AG08395 (cell line): ENCODE results near the gene DDR2.

ENCODE experiments used
- DNase-seq: peaks from one replicate; pipeline ENCODE4 v3.0.0; 2012; ENCODE audit warnings: mixed read lengths, low spot score

The DDR2 gene

DNA sequence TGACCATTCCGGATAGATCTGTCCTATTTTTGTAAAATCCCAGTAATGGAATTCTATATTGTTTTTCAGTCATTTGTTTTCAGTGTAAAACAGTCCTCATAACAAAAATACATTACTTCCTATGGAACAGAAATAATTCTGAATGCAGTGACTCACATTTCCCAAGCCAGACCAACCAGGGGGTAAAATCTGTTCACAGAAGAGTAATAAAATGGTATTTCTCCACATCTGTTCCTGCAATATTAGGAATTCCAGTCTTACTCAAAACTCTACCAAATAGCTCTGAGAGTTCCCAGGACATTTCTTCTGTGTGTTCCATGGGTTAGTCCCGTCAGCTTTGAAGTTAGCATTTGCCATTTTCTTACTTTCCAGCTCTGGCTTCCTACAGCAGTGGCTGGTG is 2.6 kb upstream of the DDR2 start:
- peak; percentile 55 for DNase-seq

DNA sequence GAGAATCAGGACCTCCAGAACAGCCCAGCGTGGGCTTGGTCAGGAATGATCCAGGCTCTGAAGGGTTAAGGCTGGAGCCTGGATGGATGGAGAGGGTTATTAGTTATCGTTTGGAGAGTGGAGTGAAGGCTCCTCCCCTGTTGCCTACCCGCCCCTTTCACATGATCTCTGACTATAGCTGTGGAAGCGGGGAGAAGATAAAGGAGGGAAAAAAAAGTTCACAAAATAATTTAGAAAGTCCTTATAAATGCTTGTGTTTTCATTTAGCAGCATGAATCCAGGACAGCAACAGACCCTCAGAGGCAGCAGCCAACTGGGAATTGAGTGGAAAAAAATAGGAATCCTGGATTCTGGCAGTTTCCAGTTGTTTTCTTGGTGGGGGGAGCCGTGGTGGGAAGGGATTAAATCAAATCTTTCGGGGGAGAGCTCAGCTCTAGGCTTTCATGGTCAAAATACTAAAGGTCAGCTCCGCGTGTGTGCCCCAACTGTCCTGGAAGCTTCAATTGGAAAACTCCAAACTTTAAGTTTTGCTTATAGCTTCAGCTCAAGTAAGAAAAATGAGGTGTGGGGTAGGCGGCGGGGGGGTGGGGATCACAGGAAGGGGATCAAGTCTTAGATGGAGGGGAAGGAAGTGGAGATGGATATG is 595 bp upstream of the DDR2 start:
- peak; percentile 60 for DNase-seq

DNA sequence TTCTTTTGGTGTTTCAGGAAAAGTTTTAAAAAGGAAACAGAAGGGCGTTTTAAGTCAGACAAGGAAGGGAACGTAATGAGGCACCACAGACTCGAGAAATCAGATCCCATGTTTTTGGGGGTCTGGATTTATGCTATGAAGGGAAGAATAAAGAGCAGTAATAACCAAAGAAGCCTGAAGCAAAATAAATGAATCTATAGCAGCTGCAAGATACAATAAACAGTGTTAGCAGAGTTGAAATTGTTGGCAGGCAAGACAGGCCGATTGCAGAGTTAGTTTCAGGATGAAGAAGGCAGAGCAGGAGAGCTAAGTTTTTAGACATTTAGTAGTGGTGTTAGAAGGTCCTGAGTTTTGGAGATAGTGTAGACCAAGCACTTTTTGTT is 425 bp downstream of the DDR2 start:
- DNase-seq = no peak

DNA sequence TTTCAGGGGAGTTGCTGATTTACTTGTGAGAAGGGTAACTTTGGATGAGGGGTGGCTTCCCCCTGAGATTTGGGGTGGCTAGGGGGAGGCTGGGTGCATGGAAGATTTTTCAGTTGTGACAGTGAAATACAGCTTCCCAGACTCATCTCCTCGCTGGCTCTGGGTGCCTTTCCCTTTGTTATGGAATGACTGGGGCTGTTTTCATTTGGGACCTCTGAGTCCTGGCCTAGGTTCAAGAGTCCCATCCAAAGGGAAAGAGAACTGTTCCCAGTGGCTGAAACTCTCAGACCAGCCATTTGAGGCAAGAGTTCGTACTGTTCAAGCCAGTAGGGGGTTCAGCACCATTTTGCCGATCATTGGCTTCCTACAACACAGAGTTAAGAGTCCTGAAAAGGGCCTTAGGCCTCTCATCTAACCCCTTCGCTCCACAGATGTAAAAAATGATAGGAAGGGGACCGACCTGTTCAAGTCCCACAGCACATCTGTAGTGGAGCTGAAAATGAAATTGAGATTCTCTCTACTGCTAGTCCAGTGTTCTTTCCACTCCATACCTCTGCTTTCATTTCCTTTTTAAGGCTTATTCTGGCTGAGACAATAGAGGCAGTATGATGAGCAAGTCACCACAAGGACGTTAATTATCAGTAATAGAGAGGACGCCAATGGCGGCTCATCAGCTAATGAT is 958 bp downstream of the DDR2 start:
- DNase-seq = peak; percentile 30

DNA sequence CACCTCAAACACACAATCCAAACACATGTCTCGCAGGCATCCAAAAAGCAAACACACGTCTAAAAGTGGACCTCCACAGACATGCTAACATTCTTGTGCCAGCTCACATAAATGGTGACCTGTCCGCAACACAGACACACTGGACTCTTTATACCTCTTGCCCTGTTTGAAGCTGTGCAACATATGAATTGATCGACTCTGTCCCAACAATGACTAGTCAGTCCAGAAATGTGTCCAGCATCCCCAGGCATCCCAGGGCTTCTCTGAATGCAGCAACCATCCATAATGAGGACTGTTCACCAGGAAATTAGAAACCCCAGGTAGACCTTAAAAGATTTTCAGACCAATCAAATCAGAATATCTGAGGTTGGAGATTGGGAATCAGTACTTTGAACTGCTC is 3.2 kb downstream of the DDR2 start:
- no peak for DNase-seq

DNA sequence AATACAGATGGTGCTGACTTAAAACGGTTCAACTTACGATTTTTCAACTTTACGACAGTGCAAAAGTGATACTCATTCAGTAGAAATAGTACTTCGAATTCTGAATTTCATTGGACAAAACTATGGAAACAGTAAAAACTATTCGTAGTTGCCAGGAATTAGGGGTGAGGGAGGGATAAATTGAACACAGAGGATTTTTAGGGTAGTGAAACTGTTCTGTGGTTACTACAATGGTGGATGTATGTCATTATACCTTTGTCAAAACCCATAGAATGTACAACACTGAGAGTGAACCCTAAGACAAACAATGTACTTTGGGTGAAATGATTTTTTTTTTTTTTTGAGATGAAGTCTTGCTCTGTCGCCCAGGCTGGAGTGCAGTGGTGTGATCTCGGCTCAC is 7.5 kb downstream of the DDR2 start:
- DNase-seq = no peak

DNA sequence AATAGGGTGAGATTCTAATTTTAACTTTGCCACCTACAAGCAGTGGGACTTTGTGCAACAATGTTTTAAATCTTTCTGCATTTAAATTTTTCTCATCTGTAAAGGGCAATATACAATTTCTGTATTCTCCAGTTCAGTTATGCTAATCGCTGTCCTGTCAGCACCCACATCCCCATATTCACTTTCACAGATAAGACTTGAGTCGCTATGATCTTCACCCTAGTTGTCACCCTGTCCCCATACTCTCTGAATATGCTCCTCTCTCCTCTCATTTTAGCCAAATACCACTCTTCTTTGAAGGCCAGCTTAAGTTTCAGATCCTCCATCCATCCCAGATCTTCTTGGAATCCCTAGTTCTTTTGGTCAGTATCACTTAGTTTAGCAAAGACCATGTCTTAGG is 8.8 kb downstream of the DDR2 start:
- DNase-seq = no peak

DNA sequence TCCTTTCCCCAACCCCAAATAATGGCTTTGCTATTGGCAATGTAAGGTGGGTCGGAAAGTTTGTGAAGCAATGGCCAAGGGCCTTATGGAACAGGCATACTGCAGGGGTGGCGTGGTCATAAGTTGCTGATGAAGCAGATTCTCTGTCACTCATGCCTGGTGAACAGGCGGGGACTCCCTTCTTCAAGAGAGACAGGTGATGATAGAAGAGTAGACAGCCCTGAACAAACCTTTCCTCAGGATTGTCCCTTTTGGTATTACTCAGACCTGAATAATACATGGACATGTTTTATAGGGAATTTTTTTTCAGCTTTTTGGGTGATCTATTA is 12.7 kb downstream of the DDR2 start:
- DNase-seq = no peak

DNA sequence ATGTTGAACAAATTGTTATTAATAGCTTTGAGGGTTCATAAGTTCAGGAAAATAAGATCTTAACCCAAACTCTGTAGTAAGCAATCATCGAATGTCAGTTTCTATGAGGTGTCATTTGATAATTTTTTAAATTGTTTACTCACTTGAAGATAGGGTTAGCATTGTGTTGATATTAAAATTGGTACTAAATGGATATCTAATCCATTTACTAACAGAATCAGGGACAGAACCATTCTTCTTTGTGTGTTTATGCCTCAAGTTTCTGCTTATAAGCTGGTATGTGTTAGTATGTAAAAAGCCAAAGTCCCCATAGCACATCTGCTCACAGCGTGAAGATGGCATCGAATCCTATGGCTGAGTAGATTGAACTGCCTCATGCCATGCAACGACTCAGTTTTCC is 13.4 kb downstream of the DDR2 start:
- DNase-seq = no peak

DNA sequence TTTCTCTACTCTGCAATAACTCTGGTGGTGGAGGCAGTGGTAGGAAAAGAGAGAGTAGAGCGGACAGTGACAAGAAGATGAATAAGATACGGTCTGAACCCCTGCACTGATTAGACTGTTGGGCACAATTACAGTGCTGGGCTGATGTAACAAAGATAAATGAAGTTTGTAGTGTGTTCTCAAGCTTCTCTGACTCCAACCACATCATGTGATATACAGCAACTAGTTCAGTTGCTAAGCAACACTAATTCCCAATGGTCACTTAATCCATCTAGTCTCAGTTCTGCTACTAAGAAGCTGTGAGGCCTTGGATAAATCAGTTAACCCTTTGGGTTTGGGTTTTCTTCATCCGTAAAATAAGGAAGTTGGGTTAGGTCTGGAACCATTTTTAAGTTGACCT is 17.3 kb downstream of the DDR2 start:
- no peak for DNase-seq

DNA sequence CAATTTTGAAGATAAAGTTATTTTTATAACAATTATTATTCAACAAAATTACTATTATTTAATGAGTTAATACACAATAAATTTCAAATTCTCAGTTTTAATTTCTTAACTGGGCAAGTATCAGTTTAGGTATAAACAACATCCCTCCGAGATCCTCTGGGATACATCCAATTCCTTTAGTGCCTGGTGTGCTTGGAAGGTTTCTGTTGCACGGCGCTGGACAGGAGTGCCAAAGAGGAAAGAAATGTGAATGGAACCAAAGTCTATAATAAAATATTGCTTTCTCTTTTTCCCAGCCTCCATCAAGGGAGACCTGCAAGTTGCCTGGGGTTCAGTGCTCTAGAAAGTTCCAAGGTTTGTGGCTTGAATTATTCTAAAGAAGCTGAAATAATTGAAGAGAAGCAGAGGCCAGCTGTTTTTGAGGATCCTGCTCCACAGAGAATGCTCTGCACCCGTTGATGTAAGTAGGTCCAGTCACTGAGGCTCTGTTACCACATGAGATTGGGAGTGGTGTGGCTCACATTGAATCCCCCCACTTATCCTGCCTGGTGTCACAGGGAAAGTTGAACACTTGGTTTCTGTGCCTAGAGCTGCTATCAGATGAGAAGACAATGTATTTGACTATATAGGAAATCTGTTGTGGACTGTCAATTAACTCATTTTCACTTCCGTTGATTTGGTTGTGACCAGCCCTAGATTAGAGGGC is 22.8 kb downstream of the DDR2 start:
- no peak for DNase-seq

DNA sequence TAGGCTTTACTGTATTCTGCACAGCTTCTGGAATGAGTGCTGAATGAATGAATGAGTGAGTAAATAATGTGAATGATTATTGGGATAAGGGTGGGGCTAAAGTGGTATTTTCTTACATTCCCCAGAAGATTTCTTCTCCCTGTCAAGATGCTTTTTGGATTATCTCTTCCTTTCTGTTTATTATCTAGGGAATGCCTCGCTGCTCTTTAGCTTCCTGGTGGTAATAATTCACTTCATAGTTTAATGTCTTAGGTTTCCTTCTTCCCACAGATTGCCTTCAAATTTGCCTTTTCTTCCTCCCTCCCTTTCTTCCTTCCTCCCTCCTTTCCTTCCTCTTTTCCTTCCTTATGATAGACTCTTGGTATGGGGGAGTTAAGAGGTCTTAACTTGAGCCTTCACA is 24.0 kb downstream of the DDR2 start:
- DNase-seq = no peak

DNA sequence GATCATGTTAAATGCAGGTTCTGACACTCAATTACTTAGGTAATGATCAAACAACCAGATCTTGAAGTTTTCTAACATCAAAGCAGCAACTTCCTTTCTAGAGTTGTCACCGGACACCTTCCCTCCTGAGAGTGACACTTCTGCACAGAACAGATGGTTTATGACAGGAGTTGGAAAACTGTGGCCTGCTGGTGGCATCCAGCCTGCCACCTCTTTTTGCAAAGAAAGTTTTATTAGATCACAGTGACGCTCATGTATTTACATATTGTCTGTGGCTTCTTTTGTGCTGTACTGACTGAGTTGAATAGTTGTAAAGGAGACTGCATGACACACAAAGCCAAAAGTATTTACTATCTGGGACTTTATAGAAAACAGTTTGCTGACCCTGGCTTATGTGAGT is 28.3 kb downstream of the DDR2 start:
- DNase-seq = no peak

DNA sequence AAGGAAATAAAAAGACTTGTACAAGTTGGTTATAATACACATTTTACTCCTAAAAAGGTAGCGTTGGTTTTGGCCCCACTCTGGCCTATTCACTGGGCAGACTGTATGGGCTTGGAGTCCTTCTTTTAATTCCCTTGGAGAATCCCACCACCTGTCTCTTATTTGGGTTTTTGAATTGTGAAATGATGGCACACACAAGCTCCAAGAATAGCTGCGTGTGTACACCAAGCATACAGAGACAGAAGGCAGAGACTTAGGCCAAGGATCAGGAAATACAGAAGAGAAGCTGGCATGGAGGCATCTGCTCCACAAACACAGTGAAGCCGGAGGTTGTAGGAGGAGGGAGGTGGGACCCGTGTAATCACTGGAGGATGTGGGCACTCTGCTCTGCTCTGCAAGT is 29.1 kb downstream of the DDR2 start:
- DNase-seq = no peak

DNA sequence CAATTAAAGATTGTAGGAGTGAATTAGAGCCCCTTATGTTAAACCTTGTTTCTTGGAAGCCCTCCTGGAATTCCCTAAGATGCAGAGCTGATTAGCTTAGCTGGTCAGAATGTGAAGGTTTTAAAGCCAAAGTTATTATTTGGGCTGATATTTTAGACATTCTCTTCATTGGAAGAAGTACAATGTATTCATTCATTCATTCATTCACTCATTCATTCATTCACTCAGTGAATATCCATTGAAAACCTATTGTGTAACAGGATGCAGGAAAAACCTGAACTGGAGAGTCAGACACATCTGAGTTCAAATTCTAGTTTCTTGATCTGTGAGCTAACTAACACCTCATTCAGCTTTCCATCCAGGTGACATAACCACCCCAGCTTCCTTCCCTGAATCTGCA is 29.7 kb downstream of the DDR2 start:
- DNase-seq = no peak

DNA sequence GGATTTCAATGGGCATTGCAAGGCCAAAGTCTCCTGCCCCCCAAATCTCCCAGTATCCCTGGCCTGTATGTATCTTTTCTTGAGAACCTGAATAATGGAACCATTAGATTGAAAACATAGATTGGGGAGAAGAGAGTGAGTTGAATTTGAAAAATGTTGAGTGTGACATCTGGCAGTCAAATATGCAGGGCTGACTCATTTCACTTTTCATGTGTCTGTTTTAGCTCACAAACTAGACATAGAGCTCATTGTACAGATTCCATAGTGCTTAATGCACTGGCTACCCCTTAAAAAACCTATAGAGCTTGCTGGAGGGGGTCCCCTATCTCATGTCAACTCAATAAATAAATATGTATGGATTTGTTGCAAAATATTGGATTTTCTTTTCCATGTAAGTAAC is 30.8 kb downstream of the DDR2 start:
- DNase-seq = peak; percentile 10

DNA sequence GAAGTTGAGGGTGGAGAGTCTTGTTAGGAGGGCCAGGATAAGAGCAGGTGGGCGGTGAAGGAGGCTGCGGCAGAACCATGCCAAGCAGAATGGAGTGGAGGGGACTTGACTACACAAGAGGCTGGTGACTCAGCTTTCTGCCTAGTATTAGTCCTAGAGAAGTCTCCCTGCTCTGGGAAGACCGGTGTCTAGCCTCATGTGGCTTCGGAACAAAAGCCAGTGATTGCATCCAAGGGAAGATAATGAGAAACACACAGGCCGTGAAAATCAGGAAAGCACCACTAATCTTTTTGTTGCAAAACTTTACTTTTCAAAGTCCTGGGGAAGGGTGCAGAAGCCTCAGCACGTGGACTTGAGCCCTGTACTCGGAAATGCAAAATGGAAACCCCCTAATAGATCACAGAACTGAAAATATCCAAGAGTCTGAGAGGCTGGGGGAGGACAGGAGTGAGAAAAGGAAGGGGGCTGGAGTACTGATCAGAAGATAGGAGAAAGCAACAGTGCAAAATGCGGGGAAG is 31.4 kb downstream of the DDR2 start:
- DNase-seq = peak; percentile 86

DNA sequence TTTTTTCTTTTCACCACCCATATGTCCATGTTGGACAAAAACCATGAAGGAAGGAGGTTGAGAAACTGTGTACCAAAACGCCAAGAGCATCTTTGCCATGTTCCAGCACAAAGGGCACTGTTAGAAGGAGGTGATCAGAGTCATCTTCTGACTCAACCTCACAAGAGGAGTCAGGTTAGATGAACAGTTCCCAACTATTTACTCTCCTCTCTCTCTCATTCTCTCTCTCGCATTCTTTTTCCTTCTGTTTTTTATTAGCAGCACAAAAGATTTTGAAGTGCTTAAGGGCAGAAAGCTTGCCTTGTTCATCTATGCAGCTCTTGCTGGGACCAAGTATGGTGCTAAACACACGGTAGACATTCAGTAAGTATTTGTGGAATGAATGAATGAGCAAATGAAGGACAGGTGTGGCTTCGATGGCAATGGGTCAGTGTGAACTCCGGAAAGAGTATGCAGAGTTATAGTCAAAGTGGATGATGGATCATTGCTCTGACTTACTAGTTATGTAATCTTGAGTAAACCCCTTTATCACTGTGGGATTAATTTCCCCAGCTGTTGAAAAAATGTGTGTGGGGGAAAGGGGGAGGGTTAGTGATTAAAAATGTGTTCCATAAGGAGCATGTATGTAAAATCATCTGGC is 33.9 kb downstream of the DDR2 start:
- peak; percentile 6 for DNase-seq

DNA sequence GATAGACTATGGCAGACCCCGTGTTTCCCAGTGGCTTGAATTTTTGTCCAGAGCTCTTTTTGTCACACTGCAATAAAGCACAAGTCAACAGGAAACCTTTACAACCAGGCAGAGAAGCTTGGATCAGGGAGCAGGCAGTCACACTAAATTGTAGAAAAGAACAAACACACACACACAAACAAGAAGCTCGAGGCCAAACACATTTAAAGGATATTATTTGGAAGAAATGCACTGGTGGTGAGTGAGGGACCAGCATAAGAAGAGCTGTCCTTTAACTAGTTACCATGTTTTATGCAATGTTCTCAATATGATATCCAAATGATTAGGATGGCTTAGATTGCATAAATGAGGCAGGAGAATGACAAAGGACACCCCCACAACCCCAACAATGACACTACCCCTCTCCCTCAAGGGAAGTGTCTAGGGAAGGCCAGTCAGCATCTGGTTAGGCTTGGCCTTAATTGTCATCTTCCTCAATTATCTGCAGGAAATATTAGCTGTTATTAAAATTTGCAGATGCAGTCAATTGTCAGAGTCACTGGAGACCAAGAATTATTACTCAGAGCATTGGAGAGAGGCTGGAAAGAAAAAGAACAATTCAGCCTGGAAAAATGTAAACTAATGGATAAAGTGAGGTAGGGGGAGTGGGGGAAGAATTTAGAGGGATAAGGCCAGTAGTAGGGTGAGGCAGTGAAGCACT is 35.3 kb downstream of the DDR2 start:
- DNase-seq = no peak

DNA sequence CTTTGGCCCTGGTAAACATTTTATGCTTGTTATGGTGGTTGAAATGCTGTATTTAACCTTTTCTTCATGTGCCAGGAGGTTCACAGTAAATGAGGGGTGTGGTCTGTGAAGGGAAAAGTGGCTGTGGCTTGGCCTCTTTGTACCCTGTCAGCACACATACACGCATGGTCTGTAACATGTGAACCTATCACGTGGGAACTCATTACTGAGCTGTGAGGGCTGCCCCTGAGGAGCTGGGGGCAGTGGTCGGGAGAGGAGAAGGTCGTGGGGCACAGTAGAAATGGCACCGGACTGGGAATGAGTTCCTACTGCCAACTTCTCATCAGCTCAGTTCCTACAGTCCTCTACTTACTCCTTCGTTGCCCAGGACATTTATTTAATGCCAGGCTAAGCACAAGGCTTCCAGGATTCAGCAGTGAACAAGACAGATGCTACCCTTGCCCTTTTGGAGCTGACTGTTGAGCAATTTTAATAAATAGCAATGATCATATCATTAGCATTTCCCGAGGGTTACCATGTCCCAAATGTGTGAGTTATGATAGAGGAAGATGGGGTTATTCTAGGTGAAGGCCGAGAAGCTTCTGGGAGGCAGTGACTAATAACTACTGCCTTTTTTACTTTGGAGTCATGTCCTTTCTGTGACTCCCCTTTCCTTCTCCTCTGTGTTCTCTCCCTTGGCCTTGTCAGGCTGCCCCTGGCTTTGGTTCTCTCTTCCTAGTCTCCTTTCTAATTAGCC is 38.8 kb downstream of the DDR2 start:
- peak; percentile 79 for DNase-seq

DNA sequence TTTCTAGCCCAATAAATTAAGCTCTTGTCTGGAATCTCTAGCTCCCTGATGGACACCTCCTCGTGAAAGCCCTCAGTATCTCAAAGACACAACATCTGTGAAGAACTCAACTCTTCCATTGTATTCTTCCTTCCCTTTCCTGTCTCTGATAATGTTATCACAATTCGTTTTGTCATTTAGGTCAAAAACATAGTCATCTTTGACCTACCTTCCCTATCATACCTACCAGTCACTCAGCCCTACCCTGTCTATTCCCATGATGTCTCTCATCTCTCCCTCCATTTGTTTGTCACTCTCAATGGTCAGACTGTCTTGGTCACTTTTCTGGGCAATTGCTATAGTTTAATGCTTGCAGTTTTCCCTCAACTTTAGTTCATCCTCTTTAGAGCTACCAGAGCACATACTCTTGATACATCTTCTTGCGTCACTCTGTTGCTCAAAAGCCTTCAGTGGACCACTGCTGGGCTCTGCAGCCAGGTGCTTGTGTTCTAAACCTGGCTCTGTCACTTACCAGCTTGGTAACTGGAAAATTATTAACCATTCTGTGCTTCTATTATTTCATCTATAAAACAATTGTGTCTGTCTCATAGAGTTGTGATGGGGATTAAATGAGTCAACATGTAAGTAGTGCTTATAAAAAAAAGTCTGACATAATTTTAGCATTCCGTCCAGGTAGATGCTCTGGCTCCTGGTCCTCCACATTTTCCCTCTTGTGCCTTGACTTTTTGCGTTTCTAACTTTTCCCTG is 39.6 kb downstream of the DDR2 start:
- DNase-seq = no peak
